Omental fat pad (tissue), 4 donors: ENCODE measurements around the gene CLEC3A. TPM values are rescaled to one million over a fixed set of nuclear protein-coding genes. Genes with fewer than 3 reads are reported as not detected.
"Not testable (repeated sequence)": the region's sequence is repeated elsewhere in the genome, so short reads cannot be mapped to it uniquely, and the experiment has no call there.

Experiments
- ATAC-seq: fragments of 150-250 bp; one replicate; pipeline ENCODE4 v1.9.1; 2016; ENCODE audit warnings: mild to moderate bottlenecking, moderate library complexity; ENCODE audit not compliant: low FRiP score
- DNase-seq: peaks from one replicate; pipeline ENCODE4 v3.0.0-alpha.2; 2019; ENCODE audit warnings: low spot score
- CTCF ChIP-seq, 3 donors: fragments of 450-650 bp; IDR thresholded peaks; one replicate each; pipeline ENCODE4 v1.5.1; 2016 to 2017; ENCODE audit warnings: antibody characterized with exemption in 3 of 3, mild to moderate bottlenecking in 3 of 3, moderate library complexity in 2 of 3
- total RNA-seq, 4 donors: library from RNA; depleted of rRNA; stranded (reverse); fragments of >200 nt; gene quantifications; one replicate each; pipeline ENCODE4 v1.1.0, GENCODE V29; 2016

CLEC3A gene
- total RNA-seq, 4 donors from 2014 or later, result not detected

GRCh38 chr16:77987810-77988209, 34.5 kb upstream of the CLEC3A start:
- DNase-seq (no peak), ATAC-seq (no peak)
- no peak for TF ChIP-seq CTCF (IDR thresholded peaks at IDR 0.05)

GRCh38 chr16:77989846-77990245, 32.5 kb upstream of the CLEC3A start:
- ATAC-seq (no peak), DNase-seq (no peak)
- no peak for TF ChIP-seq CTCF (IDR thresholded peaks at IDR 0.05)

- DNase-seq (no peak), ATAC-seq (no peak)
- no peak for TF ChIP-seq CTCF (IDR thresholded peaks at IDR 0.05)
Observed at GRCh38 chr16:77991701-77992100, 30.6 kb upstream of the CLEC3A start.

GRCh38 chr16:77992381-77992780, 30.0 kb upstream of the CLEC3A start:
- not testable (repeated sequence) for ATAC-seq, DNase-seq

GRCh38 chr16:77993111-77993985, 29.0 kb upstream of the CLEC3A start:
- no peak for TF ChIP-seq CTCF (IDR thresholded peaks at IDR 0.05)
- DNase-seq (no peak), ATAC-seq (no peak)

- no peak for ATAC-seq
- DNase-seq, result no peak
- TF ChIP-seq CTCF (IDR thresholded peaks at IDR 0.05), result no peak
Observed at GRCh38 chr16:77995843-77996455, 26.4 kb upstream of the CLEC3A start.

GRCh38 chr16:77998350-77999023, 23.9 kb upstream of the CLEC3A start:
- DNase-seq, result no peak
- TF ChIP-seq CTCF (IDR thresholded peaks at IDR 0.05), result no peak
- ATAC-seq, result no peak
